GM21576 (cell line): Measurements from ENCODE around the gene POU2F1.
A peak's percentile ranks its signal among the peaks of the same experiment; 100 is the strongest.

Experiments used
- ATAC-seq: cut with Tn5 transposase; IDR thresholded peaks from one replicate; pipeline ENCODE4 v1.9.1; 2021; ENCODE audit warnings: mild to moderate bottlenecking, moderate library complexity; ENCODE audit not compliant: unreplicated experiment

Gene POU2F1

DNA sequence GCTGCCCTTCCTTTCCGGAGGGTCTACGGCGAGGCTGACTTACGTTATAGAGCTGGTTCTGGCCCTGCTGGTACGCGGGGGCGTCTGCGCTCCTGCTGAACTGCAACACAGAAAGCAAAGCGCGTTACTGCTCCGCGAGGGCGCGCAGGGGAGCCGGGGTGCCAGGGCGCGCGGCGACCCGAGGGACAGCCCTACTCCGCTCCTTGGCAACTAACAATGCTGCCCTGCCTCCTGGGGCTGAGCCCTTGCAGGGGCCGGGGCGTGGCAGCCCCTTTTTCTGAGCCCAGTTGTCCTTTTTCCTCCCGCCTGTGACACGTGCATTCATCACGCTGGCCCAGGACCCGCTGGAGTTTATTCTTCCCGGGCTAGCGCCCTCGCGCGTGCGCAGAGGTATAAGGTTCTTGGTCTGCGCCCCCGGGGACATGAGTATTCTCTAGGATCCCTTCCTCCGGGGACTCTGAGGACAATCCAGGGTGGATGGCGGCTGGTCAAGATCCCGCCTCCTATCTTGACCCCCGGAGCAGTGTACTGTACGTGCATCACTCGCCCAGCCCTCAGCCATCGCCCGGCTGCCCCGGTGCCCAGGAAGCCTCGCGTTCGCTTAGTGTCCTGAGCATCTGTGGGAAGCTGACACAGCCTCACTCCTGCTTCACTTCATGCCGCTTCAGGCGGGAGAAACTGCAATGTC lies 218.8 kb downstream of the POU2F1 start:
- ATAC-seq: no peak

DNA sequence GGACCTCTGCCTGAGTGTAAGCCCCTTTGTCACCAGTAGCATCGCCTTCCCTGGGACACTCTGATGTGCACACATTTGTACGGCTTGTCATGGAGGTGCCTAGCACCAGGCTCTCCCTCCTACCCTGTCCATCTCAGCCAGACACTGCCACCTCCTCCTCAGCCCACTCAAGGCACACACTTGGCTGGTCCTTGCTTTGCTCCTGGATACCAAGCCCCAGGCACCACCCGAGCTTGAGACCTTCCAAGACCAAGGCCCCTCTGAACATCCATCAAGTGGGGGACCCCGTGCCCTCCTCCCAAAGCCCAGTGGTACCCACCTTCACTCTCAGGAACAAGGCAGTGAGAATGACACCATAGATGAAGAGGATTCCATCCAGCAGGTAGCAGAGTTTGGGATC lies 219.7 kb downstream of the POU2F1 start:
- no peak for ATAC-seq

DNA sequence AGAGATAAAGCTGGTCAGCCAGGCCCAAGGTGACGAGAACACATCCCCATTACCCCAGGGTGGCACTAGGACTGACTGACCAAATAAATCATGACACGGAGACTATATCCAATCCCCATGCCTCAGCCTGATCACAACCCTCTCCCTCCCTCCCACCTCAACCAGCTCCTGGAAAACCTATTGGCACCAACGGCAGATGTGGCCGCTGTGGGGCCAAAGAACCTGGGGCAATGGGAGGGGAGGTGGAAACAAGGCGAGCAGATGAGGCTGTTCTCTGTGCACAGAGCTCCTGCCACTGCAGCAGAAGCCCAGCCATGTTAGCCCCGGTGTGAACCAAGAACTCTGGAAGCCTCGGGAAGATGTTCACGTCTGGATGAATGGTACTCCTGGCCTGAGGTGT lies 220.1 kb downstream of the POU2F1 start:
- no peak for ATAC-seq

DNA sequence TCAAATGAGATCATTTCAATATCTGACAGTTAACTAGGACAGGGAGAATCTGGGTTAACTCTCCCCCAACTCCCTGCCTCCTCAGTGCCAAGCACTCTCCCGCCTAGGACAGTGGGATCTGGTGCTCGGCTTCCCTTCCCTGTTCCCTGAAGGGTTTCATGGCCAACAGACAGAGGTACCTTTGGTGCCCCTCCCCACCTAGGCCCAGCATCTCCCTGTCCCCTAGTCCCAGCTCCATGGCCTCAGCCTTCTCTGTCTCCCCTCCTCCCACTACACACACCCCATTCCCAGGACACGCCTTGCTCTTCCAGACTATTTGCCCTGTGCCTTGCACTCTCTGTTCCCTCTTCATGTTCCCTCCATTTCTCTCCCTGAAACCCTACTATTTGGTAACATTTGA lies 220.5 kb downstream of the POU2F1 start:
- no peak for ATAC-seq

DNA sequence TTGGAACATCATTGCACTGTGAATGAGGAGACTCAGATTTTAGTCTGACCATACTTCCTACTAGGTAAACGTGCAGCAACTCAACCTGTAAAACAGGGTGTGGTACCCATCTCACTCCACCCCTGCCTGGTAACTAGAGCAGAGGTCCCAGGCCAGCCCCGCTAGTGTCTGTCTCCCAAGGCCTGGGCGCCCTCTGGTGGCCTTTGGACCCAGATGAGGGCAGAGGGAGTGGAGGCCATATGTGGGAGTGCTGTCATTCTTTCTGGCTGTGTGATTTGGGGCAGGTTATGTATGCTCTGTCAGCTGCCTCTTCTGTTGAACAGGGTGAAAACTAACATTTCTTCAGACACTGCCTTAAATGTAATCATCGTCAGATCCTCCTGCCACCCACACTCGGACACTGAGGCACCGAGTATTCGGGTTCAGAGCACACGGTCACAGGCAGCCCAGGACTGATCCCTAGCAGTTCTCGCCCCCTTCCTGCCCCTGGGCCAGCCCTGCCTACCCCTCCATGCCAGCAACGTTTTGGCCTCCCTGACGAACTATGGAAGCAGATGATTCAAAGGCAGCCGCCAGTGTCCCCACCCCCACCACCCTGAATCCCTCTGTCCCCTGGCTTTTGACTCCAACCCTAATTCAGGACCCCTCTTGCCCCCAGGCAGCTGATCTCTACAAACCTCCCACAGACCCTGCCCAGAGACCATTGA lies 221.6 kb downstream of the POU2F1 start:
- ATAC-seq: peak; percentile 90

DNA sequence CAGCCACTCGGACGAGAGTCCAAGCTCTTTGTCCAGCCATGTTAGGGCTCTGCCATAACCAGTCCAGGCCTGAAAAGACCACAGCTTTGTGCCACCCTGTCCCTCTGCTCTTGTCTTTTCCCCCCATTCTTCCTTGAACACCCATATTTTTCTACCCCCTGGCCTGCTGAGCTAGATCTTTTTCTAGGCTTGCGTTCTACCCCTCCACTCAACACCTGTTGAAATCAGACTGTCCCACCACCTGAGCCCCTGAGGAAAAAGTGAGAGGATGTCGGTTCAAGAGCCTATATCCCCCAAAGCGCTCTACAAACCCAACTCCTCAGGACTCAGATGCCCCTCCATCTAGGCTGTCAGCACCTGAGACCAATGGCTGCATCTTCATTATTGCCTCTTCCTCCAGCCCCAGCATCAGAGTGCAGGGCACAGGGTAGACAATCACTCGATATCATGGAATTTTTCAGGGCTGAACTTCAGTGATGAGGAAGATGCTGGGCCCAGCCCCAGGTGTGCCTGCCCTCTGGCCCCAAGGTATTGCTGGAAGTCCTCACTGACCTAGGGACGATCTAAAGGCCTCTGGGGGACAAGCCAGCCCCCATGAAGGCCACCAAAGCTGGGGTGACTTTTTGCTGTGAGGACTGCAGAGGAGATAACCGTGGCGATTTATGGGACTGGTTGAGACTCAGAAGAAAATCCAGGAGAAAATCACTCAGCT lies 222.3 kb downstream of the POU2F1 start:
- no peak for ATAC-seq

DNA sequence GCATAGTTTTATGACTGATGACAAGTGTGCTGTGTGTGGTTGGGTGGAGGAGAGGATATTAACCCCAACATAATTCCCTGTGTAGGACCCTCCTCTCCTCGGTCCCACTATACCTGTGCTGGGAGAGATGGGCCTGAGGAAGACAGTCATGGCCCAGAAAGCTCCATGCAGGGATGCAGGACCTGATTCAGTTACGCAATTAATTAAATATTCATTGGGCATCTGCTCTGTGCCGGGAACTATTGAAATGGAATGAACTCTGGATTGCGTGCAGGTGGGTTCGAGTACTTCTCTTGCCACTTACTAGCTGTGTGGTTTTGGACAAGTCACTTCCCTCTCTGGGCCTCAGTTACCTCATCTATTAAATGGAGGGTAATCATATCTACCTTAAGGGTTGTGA lies 223.1 kb downstream of the POU2F1 start:
- no peak for ATAC-seq

DNA sequence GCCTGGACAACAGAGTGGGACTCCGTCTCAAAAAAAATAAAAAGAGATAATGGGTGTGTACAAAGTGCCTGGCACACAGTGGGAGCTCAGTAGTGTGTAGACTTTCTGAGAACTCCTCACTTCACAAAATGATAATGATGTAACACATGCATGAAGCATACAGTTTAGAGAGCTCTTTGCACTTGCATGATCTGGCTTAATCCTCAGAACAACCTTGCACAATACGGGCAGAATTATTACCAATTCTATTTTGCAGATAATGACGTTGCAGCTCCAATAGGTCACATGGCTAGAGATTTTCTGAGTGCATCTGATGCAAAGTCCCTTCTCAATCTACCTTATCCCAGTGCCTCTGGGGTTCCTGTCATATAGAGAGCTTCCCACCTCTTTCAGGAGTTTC lies 226.3 kb downstream of the POU2F1 start:
- no peak for ATAC-seq

DNA sequence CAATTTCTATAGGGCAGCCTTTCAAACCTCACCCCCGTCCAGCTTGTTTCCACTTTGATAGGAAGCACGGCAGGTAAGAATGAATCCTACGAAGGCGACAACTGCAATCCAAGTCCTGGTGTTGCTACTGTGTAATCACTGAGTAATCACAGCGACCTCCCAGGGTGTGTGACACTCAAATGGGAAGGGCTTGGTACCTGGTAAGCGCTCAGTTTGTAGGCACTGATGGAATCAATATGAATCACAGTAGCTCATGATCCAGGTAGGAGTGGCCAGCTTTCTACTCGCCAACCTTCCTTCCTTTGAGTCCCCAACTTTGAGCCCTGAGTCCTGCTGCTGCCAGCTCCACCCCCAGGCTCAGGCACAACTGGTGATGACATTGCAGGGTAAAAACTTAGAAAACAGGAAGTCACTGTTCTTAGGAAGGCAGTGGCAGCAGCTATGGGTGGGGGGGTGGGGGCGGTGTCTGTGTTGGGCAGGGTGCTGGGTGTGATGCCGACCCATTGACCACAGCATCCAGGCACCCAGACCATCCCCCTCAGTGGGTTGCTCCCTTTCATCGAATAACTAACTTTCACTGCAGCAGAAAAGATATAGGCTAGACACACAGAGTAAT lies 226.9 kb downstream of the POU2F1 start:
- peak; percentile 84 for ATAC-seq

DNA sequence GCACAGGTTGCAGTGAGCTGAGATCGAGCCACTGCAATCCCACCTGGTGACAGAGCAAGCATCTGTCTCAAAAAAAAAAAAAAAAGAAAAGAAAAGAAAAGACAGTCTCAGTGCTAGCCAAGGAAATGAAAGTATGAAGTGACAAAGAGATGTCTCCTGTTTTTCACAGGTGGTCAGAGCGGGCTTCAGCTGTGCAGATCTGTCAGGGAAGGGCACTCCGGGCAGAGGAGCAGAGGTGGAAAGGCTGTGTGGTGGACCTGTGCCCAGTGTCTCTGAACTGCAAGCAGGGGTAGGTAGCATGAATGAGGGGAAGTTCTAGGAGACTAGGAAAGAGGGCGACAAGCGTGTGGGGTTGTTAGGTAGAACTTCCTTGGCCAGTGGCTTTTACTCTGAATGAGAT lies 230.2 kb downstream of the POU2F1 start:
- no peak for ATAC-seq

DNA sequence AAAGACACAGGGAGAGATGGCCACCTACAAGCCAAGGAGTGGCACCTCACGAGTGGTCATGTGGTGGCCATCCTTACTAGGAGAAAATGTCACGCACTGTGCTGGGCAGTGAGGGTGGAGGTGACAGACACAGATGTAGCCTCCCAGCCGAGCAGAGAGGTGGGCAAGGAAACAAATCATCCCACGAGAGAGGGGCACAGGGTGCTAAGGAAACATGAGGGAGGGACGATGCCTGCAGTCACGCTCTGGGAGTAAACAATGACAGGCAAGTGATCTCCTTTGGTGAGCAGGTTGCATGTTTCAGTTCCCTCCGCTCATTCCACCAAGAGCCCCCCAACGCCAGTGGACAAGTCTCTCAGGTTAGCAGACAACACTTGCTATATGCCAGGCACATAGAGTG lies 231.8 kb downstream of the POU2F1 start:
- ATAC-seq: no peak

DNA sequence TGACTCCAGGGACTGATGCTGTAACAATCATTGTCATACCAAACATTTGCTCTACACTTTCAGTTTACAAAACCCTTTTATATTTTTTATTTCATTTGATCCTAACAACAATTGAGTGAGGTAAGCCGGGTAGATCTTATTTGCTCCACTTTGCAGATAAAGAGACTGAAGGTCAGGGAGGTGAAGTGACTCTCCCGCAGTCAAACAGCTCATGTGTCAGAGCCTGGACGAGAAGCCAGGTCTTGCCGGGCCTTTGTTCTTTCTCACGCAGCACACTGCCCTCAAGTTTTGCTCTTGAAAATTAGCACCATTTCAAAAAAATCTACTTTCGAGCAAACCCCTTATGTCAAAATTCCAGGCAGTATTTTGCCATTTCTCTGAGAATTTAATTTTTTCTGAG lies 232.4 kb downstream of the POU2F1 start:
- ATAC-seq: no peak

DNA sequence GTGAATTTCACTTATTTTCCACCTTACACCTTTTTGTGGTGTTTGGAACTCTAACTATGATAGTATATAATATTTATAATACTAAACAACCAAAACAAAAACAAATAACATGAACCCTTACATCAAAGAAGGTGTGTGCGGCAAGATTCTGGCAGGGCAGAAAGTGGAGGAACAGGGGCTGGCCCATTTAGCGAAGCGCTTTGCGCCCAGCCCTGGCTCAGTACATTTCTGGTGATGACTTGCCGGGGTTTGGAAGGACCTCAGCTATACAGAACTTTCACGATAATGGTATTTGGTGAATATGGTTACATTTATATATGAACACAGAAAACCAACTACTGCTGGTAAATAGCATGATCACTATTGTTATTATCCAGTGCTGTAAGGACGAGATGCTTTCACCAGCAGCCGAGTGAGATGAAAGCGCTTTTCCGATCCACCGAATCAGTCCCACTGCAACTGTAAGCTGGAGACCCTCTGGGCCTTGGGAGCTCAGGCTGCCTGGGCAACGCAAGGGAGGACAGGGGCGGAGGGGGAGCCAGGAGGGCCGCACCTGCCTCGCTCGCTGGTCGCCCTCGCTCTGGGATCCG lies 233.7 kb downstream of the POU2F1 start:
- ATAC-seq: no peak

DNA sequence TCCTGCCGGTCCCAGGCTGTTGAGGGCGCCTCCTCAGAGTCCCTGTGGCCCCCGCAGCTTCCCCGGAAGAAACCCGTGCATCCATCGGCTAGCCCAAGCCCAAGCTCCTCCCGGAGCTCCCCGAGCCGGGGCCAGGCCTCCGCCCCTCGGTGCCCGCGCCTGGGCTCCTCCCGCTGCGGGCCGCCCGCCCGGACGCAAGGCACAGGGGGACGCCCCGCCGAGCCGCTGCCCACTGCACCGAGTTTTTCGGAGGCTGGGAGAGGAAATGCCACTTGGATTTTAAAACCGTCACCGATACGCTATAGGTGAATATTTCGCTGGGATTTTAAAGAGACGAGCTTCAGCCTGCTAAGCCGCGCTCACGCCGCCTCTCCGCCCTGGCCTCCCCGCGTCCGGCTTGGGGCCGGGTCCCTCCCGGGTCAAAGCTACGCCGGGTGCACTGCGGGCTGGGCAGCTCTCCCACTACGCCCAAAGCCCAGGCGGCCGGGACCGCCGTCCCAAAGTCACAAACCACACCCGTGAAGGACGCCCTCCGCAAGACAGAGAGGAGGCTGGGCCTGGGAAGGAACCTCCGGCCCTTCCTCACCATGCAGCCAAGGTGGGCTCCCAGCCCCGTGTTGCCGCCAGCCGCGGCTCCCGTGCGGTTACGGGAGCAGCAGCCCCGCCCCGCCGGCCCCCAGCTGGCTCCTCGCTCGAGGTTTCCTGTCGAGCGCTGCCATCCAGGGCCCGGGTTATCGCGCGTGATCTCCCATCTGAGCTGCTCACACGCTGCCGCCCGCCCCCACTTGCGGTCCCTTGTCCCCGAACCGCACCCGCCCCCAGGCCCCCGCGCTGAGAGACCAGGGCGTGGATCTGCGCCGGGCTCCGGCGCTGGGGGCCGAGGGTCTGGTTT lies 234.5 kb downstream of the POU2F1 start:
- ATAC-seq: peak; percentile 65

DNA sequence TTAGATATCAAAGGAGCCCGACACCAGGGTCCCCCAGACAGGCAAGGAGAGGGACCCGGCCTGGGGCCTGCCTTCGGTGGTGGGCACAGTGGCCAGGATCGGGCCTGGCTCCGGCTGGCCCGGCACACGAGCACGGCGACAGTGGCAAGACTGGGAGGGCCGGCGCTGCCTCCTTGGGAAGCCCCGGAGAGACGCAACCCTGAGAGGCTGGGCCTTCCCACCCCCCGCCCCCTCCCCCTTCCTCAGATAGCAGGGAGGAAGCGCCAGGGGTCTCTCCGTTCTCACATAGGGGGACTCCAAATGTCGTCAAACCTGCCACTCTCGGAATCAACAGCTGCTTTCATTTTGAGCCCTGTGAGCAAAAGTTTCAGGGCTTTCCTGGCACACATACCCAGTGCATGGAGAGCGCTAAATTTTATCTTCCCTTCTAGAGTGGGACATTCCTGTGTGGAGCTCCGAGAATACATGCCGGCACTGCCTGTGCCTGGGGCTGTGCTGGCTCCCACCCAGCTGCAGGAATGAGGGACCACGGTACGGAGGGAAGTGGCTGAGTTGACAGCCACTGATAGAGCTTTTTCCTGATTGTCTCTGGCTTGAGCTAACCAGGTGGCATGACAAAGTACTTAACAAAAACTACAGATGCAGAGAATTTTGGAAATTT lies 235.2 kb downstream of the POU2F1 start:
- ATAC-seq: peak; percentile 25

DNA sequence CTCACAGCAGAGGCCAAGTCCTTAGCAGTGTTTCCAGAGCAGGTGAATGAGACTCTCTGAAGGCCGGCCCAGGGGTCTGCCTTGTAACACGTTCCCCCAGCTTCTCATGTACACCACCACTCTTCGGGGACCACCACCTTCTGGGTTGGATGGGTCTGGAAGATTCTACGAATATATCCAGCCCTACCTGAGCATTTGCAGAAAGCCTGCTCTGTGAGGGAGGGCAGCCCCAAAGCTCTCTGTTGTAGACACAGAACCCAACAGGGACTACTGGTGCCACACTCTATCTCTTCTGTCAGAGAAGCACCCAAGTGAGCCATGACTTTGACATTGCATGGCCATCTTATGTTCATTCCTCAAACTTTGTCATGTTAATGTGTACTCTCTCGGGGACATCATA lies 235.8 kb downstream of the POU2F1 start:
- no peak for ATAC-seq

DNA sequence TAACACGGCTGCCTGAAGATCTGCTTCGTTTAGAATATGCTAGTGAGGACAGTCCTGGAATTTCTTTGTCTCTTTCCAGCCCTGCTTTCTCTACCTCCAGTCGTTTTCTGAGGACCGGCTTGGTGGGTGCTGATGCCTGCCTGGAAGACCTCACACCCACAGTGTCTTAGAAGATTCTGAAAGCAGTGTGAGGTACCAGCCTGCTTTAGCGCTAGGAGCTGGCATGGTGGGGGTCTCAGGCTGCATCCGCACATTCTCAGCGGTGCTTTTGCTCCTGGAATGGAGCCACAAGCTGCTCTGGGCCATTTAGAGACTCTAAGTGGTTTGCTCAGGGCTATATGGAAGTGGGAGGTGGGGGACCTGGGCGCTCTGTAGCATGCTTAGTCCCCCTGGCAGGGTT lies 236.2 kb downstream of the POU2F1 start:
- no peak for ATAC-seq

DNA sequence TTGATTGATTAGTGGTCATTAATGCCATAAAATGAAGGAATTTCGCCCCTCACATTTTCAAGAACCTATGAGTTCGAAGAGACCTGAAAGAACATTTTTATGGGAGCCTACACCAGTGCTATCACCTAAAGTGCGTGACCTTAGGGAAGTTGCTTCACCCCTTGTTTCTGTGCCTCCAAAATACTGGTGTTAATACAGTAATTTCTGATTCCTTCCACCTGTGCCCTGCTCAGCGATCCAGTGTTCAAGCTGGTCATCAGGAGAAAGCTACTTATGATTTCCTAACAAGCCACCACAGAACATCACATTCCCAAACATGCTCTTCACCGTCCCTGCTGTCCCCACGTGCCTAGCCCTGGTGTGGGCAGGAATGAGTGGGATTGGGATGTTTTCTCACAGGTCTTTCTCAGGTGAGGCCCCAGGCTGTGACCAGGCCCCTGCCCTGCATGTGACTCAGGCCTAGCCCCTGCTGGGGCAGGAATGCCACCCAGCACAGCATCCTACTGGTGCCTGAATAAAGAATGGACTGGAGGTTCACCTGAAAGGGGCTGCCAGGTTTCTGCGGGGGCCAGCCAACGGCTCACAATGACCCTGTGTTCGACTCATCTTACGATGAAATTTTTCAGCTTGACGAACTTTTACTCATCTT lies 237.4 kb downstream of the POU2F1 start:
- no peak for ATAC-seq

DNA sequence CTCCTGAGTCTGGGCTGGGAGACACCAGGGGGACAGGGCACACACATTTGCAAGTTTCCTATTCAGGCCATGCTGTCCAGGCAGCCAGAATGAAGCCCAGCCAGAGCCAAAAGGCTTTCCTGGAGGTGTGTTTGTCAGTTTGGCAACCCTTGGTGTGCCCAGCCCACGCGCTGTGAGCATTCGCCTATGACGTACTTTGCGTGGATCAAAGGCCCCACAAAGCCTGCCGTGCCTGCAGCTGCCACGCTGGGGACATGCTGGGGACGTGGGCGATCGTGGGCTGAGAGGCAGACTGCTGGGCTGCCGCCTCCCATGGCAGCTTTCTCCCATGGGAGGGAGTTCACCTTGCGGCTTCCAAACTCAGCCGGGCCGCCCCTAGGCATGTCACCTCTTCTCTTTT lies 240.2 kb downstream of the POU2F1 start:
- no peak for ATAC-seq
